DMS153 (cell line): ENCODE measurements around the gene SNRPE.
"Not testable (repeated sequence)": the region's sequence is repeated elsewhere in the genome, so short reads cannot be mapped to it uniquely, and the experiment has no call there.

ENCODE experiments used
- DNase-seq: peaks from one replicate; lab custom pipeline; 2025; lab: John Stamatoyannopoulos, UW

The SNRPE gene

DNA sequence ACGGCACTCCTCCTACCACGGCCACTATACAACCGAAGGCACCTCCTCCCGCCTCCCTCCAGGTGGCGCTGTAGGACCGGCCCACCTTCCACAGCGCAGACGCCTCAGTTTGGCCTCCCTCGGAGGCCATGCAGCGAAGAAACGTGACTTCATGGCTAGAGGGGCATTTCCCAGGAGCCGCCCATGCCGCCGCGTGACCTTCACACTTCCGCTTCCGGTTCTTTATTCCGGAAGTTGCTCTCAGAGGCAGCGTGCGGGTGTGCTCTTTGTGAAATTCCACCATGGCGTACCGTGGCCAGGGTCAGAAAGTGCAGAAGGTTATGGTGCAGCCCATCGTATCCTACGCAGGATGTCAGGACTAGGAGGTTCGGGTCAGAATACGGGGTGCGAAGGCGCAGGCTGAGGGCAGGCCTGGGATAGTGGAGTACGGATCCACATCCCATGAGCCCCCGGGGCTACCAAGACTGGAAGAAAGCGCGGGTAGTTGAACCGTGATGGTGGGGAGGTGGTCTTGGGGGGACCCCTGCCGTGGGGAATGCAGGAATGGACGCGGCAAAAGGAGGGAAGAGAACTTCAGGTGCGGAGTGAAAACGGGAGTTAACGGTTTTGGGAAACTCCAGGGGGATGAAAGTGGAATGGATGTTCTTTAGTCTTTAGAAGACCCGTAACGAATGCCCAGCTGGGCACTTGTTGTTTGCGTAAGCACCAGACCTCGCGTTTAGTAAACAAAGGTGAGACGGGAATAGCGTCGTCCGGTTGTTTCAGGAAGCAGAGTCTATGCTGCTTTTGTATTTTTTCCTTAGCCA lies at the start of gene SNRPE:
TSS of gene SNRPE (plus strand) at position 221 of the 806 bp plus-strand sequence. CDS start at position 282, 61 bp downstream.
- peak; percentile 99 for DNase-seq

DNA sequence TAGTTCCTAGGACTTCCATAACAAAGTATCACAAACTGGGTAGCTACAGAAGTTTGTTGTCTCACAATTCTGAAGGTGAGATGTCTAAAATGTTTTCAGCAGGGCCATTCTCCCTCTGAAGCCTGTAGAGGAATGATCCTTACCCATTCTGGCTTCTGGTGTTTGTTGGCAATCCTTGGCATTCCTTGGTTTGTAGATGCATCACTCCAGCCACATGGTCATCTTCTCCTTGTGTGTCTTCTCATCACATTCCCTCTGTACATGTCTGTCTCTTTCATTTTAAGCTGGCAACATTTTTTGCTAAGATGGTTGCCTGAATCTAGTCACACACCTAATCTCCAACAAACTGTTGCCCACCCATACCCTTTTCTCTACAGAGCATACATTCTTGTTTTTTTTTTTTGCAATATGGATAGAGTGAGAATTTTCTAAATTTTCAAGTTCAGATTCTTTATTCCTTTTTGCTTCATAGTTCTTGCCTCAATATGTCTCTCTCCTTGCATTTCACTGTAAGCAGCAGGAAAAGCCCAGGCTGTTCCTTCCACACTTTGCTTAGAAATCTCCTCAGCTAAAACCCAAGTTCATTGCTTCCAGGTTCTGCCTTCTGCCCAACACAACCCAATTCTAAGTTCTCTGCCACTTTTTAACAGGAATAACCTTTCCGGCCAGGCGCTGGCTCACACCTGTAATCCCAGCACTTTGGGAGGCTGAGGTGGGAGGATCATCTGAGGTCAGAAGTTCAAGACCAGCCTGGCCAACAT lies 47.6 kb upstream of the SNRPE start:
- DNase-seq: no peak

DNA sequence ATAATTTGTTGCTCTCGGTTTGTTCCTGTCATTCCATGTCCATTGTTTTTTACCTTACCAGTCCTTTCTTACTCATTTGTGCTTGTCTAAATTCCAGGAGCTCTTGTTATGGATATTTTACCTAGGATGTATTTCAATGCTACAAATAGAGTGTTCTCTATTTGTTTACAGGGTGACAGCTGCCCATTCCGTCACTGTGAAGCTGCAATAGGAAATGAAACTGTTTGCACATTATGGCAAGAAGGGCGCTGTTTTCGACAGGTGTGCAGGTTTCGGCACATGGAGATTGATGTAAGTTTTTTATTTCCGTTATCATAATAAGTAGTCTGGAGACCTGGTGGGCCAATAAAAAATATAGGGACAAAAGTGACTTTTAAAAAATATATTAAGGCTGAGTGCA lies 43.0 kb upstream of the SNRPE start:
- no peak for DNase-seq

DNA sequence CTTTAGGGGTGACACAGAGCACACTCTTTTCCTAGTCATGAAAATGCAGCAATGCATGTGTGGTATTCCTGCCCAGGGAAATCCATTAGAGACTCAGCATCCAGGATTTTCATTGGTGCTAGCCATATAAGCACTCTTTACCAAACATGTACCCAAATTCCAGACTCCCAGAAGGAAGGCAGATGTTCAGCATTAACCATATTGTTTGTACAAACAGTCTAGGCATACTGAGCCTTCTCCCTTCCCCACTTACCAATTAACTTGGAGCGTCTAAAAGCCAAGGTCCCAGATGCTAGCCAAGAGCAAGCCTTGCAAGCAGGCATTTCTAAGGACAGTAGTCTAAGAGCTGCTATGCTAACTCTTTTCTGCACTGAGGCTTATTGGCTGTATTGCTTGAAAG lies 38.1 kb upstream of the SNRPE start:
- DNase-seq: no peak

DNA sequence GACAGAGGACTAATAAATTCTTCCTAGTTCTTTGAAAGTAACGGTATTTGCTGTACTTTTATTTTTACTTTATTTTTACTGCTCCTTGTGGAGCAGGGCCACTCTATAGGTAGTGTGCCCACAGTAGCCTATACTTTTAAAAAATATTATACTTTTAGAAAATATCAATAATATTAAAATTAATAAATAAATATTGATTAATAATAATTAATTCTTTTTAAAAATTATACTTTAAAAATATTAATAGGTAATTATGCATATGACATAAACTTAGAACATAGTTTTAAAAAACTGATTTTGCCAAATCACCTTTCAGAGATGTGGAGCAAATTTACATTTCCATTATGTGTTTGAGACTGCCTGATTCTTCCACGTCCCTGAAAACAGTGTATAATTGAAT lies 35.2 kb upstream of the SNRPE start:
- DNase-seq: no peak

DNA sequence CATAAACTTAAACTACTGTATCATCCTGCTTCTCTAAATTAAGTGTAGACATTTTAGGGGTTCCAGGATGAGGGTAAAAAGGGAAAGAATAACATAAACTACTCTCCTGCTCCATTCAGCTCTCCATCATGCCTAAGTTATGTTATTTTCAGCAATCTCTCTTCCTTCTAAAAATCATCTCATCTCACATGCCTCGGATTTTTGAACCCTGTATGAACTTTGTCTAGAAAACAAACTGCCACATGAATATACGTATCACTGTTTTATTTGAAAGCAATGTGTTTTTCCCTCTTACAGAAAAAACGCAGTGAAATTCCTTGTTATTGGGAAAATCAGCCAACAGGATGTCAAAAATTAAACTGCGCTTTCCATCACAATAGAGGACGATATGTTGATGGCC lies 33.4 kb upstream of the SNRPE start:
- DNase-seq: no peak

DNA sequence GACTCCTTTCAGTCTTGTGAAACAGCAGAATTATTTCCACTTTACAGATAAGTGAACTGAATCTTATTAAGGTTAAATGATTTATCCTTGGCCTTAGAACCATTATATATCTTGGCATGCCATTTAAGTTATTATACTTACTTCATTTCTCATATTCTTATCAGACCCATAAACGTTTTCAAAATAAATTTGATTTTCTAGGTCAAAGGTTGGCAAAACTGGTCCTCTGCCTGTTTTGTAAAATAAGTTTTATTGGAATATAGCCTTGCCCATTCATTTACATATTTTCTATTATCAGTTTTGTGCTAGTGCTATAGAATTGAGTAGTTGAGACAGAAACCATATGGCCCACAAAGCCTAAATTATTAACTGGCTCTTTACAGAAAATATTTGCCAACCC lies 32.9 kb upstream of the SNRPE start:
- no peak for DNase-seq

DNA sequence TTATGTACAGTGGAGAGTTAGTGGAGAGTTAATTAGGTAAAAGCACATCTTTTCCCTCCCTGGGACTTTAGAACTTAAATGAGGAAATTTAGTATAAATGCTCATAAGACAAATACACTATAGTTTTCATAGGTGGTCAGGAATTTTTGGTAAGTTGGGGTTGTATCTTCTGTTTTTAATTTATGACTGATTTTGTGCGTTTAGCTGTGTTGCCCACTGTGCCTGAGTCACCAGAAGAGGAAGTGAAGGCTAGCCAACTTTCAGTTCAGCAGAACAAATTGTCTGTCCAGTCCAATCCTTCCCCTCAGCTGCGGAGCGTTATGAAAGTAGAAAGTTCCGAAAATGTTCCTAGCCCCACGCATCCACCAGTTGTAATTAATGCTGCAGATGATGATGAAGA lies 32.2 kb upstream of the SNRPE start:
- DNase-seq: not testable (repeated sequence)

DNA sequence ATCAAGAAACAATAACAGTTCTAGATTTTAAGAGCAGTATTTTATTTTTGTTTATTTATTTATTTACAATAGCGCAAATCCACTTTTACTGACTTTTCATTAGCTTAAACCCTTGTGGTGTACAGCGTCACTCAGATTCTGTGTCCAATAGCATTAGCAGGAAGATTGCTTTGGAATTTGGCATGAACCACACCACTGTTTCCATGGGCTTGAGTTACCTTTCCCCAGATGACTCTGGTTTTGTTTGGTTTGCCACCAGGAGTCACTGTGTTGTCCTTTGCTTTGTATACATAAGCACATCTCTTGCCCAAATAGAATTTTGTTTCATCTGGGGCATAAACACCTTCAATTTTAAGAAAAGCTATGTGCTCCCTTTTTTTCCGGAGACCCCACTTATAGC lies 25.9 kb upstream of the SNRPE start:
- DNase-seq: no peak

DNA sequence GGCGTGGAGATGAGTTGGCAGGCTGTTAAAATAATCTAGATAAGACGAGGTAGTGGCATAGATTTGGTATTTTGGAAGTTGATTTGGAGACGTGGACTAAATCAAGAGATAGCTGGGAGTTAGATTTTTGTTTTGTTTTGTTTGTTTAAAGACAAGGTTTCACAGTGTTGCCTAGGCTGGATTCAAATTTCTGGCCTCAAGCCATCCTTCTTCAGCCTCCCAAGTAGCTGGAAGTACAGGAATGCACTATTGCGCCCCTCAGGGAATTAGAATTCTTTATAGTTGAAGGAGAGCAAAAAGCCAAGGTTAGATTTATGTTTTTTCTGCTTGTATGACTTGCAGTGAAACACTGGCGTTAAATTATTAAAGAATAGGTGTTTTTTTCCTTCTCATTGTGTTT lies 22.3 kb upstream of the SNRPE start:
- no peak for DNase-seq

DNA sequence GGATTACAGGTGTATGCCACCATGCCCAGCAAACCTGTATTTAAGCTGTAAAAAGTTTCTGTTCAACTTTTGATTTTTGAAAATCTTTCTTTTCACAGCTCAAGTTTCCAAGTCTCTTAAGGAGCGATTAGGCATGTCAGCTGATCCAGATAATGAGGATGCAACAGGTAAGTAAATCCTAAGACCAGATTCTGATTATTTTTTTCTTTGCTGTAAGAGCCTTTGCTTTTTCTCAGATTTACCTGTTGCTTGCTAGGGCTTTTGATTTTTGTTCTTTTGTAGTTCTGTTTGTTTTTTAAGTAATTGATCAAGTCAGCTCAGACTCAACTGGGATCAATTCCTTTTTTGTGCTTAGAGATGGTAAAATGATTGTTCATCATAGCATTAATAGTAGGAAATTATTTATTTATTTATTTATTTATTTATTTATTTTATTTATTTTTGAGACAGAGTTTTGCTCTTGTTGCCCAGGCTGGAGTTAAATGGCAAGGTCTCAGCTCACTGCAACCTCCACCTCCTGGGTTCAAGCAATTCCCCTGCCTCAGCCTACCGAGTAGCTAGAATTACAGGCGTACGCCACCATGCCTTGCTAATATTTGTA lies 21.1 kb upstream of the SNRPE start:
- no peak for DNase-seq

DNA sequence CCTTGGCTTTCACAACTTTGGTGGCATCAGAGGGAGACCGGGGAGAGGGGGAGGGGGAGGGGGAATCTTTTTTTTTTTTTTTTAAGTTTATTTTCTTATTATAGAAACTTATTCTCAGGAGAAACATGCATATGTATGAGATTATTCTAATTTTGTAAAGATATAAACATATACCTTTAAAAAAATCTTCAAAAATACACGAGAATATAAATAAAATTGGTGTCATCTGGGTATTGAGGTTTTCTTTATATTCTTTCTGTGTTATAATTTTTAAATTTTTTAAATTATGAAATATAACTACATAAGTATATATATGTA lies 18.9 kb upstream of the SNRPE start:
- no peak for DNase-seq

DNA sequence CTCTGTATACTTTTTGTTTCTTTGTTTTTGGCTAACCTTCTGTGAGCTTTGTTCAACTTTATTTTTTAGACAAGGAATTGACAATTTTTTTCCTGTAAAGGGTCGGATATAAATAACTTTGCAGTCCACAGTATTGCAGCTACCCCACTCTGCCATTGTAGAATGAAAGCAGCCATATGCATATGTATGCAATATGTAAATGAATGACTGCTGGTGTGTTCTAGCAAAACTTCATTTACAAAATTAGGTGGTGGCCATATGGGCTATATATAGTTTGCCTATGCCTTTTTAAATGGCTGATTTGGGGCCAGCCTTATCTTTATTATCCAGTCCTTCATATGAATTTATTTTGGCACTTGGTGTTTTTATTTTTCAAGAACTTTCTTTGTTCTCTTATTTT lies 18.0 kb upstream of the SNRPE start:
- no peak for DNase-seq

DNA sequence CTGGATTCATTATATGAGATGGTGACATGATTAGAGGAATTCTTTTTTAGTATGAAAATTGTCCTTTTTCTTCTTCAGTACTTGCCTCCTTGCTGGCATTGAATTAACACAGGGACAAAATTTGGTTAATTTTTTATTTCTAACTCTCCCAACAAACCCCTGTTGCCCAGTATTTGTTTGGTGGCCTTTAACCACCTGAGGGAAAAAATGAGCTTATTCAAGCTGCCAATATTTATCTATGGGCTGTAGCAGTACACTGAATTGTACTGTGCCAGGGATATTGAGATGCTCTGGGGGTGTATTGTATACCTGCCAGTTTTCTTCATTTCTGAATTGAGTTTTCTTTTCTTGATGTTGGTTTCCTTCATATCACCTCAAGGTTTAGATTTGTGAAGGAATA lies 8.3 kb upstream of the SNRPE start:
- DNase-seq: not testable (repeated sequence)

DNA sequence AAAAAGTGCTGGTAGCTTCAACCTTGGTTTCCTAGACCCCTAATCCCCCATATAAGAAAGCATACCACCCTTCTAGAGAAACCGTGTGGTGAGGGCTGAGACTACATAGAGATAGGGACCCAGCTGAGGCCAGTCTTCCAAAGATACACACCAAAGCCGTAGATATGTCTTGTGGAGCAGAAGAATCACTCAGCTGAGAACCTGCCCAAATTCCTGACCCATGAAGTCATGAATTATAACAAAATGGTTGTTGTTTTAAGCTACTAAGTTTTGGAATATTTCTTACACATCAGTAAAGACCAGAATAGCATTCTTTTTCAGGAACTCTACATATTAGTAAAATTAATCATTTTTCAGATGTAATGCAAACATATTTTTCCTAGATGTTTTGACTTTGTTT lies 3.3 kb upstream of the SNRPE start:
- DNase-seq: no peak

DNA sequence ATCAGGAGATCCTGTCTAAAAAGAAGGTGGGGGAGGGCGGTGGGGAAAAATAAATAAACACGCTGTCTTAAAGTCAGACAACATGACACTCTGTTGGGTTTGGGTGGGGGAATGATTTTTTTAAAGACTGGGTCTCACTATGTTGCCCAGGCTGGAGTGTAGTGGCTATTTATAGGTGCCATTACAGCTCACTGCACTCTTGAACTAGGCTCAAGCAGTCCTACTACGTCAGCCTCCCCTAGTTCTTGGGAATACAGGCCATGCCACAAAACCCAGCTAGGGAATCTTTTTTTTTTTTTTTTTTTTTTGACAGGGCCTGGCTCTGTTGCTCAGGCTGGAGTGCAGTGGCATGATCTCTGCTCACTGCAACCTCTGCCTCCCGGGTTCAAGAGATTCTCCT lies 2.4 kb upstream of the SNRPE start:
- DNase-seq: no peak

DNA sequence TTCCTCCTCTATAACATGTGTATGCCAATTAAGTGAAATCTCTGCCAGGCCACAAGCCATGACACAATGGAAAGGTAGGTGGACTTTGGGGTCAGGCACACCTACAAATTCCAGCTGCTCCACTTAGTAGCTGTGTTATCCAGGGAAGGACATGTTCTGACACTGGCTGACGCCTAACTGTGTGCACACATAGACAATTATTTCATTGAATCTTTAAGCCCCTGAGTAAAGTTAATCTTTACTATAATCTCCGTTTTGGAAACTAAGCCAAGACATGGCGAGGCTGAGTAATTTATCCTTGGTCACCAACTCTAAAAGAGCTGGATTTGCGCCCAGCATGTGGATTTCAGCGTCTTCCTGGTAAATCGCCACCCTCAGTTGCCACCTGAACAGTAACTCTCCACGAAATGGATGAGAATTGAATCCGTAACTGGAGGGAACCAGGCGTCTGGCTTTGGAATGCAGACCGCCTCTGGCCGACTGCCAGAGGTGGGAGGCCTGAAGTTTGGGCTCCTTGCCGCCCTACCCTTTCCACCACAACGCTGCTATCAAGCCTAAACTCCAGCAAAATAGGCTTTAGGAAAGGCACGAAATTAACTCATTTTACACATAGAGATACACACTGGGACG lies 888 bp upstream of the SNRPE start:
- peak; percentile 1 for DNase-seq

DNA sequence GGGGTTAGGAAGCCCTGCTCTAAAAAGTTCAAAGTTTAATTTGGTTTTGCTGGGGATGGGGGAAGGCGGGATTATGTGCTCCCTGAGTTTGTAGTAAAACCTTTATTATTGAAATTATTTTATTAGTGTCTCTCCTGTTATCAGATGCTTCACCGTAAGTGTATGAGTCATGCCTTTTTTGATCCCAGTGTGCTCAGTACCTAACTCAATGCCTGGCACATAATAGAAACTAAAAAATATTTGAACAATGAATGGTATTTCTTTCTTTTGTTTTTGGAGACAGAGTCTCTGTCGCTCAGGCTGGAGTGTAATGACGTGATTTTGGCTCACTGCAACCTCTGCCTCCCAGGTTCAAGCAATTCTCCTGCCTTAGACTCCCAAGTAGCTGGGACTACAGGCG lies 6.4 kb downstream of the SNRPE start:
- DNase-seq: no peak

DNA sequence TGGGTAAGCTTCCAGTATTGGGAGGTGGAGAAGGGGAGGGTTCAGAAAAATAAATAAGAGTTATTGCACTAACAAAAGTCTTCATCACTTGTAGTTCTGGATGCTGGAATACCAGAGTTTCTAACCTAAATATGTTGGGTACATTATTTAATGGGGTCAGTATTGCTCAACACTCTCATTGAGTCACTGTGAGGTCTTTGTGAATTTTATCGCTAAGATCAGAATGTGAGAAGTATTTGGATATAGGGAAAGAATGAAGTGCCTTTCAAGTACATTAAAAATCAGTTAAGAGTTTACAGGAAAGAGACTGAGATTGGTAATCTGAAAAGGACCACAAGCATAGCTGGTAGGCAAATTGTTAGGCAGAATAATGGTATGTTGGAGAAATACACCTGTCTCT lies 8.8 kb downstream of the SNRPE start:
- no peak for DNase-seq

DNA sequence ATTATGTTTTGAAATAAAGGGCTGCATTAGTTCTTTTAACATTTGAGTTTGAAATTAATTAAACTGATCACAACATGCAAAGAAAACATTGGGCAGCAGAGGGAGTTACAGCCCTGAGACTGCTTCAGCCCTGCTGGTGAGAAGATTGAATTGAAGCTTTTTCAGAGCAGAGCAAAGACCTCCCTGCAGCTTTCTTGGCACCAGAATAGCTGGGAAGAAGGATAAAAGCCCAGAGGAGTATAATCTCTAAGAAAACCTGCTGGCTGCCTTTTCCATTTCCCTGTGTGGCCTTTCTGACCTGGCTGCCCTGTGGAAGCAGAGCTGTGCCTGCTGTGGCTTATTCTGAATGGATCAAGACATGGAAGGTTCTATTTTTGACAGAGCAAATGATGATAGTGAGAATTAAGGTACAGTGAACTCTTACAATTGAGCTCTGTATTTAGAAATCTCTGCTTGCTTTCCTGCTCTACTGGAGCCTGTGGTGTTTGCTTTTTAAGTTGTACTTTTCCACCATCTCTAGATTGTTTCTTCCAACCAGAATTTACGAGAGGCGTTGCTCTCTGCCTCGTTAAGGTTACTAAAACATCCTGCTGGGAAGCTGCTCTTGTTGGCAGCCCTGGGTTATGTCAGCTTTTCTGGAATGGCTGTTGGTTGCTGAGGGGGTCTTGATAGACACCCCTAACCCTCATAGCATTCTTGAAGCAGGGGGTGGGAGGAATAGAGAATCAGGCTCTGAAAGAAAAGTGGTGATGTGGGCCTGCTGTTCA lies 9.9 kb downstream of the SNRPE start:
- DNase-seq: peak; percentile 62

DNA sequence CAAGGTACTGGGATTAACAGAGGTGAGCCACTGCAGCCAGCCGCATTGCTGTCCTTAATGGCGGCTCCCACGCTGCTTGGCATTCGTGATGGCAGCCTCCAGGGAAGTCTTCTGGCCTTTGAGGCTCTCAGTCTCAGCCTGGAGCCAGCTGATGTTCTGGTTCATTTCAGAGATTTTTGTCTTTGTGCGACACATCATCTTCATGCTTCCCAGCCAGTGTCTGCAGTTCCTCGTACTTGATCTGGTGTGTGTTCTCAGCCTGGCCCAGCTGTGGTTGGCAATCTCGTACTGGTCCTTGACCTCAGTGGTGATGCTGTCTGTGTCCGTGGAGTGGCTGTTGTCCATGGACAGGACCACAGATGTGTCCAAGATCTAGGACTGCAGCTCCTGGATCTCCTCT lies 11.7 kb downstream of the SNRPE start:
- no peak for DNase-seq

DNA sequence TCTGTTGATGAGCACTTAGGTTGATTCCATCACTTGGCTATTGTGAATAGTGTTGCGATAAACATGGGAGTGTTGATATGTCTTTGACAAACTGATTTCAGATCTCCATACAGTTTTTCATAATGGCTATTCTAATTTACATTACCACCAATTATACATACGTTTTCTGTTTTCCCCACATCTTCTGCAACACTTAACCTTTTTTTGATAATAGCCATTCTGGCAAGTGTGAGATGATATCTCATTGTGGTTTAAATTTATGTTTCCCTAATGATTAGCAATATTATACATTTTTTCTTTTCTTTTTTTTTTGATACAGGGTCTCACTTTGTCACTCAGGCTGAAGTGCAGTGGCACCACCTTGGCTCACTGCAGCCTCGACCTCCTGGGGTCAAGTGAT lies 17.0 kb downstream of the SNRPE start:
- DNase-seq: no peak
